Cardiac muscle cell (in vitro differentiated cells and primary cell): ENCODE results near the gene PRKCD. TPM values are rescaled to one million over a fixed set of nuclear protein-coding genes. Genes with fewer than 3 reads are reported as not detected.

Experiments used
- DNase-seq, 2 donors: peaks; one replicate each; pipeline versions ENCODE4 v3.0.0 to v3.0.0-alpha.2; 2010 to 2017; ENCODE audit warnings: low read depth in 1 of 2, low spot score in 1 of 2
- H3K27ac ChIP-seq: fragments of 200-600 bp; sonication (generic); 2 replicates; pipeline ENCODE4 v1.5.1; 2016
- H3K27me3 ChIP-seq: fragments of 200-600 bp; sonication (generic); 2 replicates; pipeline ENCODE4 v1.6.0; 2016; ENCODE audit warnings: control low read depth
- H3K36me3 ChIP-seq: fragments of 200-600 bp; sonication (generic); 2 replicates; pipeline ENCODE4 v1.5.1; 2016; ENCODE audit warnings: control low read depth
- H3K4me1 ChIP-seq: fragments of 200-600 bp; sonication (generic); 2 replicates; pipeline ENCODE4 v1.8.1; 2017; ENCODE audit warnings: low read depth, mild to moderate bottlenecking, mixed run types
- H3K4me3 ChIP-seq: fragments of 200-600 bp; sonication (generic); 2 replicates; pipeline ENCODE4 v1.5.1; 2016; ENCODE audit warnings: mild to moderate bottlenecking
- H3K9me3 ChIP-seq: fragments of 200-600 bp; sonication (generic); 2 replicates; pipeline ENCODE4 v1.5.1; 2017; ENCODE audit warnings: low read depth, mild to moderate bottlenecking, control low read depth
- CTCF ChIP-seq: IDR thresholded peaks from 2 replicates; pipeline ENCODE4 v1.5.1; 2012; ENCODE audit warnings: low read depth, mild to moderate bottlenecking, low read length
- polyA plus RNA-seq: library from polyadenylated mRNA; unstranded; fragments of >200 nt; fragmentation: Nextera tagmentation; extraction: Ambion mirVana; gene quantifications from 2 replicates; pipeline ENCODE4 v1.2.1, GENCODE V29; 2016
- total RNA-seq: library from RNA; depleted of rRNA; stranded (reverse); fragments of >200 nt; gene quantifications from 2 replicates; pipeline ENCODE4 v1.2.3, GENCODE V29; 2016

PRKCD gene
- total and polyA plus RNA-seq, 2 experiments from 2014 or later: 1.3 to 3.9 TPM

- no peak overlapping the region for H3K4me3 ChIP-seq
- H3K4me1 ChIP-seq: no peaks in the 10 kb centered on the region
- no peaks in the 10 kb centered on the region for H3K36me3 ChIP-seq
- no peak for DNase-seq
- peaks cover 16% of the 10 kb centered on the region for H3K27me3 ChIP-seq
- H3K9me3 ChIP-seq: no peaks in the 10 kb centered on the region
- no peak overlapping the region for H3K27ac ChIP-seq
- no peak for TF ChIP-seq CTCF
Observed at GRCh38 chr3:53200501-53201498, 39.8 kb downstream of the PRKCD start.

- Histone ChIP-seq H3K9me3 (no peaks in the 10 kb centered on the region), H3K27ac (no peak overlapping the region), H3K36me3 (no peaks in the 10 kb centered on the region), H3K4me3 (no peak overlapping the region), H3K4me1 (no peaks in the 10 kb centered on the region), H3K27me3 (peaks cover 16% of the 10 kb centered on the region)
- no peak for TF ChIP-seq CTCF
- DNase-seq: no peak
Observed at GRCh38 chr3:53202331-53203015, 41.5 kb downstream of the PRKCD start.

GRCh38 chr3:53211706-53212702 is 51.0 kb downstream of the PRKCD start:
- no peaks in the 10 kb centered on the region for H3K27me3 ChIP-seq
- H3K27ac ChIP-seq: no peak overlapping the region
- no peaks in the 10 kb centered on the region for H3K9me3 ChIP-seq
- no peaks in the 10 kb centered on the region for H3K36me3 ChIP-seq
- DNase-seq: no peak
- H3K4me1 ChIP-seq: no peaks in the 10 kb centered on the region
- H3K4me3 ChIP-seq: no peak overlapping the region
- TF ChIP-seq CTCF: no peak

- H3K9me3 ChIP-seq: no peaks in the 10 kb centered on the region
- no peaks in the 10 kb centered on the region for H3K36me3 ChIP-seq
- DNase-seq: no peak
- H3K27me3 ChIP-seq: no peaks in the 10 kb centered on the region
- H3K4me1 ChIP-seq: no peaks in the 10 kb centered on the region
- TF ChIP-seq CTCF: no peak
- H3K4me3 ChIP-seq: no peak overlapping the region
- H3K27ac ChIP-seq: no peak overlapping the region
Observed at GRCh38 chr3:53213276-53213675, 52.3 kb downstream of the PRKCD start.

GRCh38 chr3:53215816-53216215 is 54.8 kb downstream of the PRKCD start:
- Histone ChIP-seq H3K27me3 (no peaks in the 10 kb centered on the region), H3K4me1 (no peaks in the 10 kb centered on the region), H3K9me3 (no peaks in the 10 kb centered on the region), H3K27ac (no peak overlapping the region), H3K4me3 (no peak overlapping the region), H3K36me3 (no peaks in the 10 kb centered on the region)
- TF ChIP-seq CTCF: no peak
- DNase-seq: no peak
